ENCODE data around the gene AQP2. TPM values are rescaled to one million over a fixed set of nuclear protein-coding genes. Genes with fewer than 3 reads are reported as not detected.
A peak's percentile ranks its signal among the peaks of the same experiment; 100 is the strongest.

The AQP2 gene
- total RNA-seq, 1 donor from 2014 or later: not detected

GRCh38 chr12:49957570-49957967 lies 7.0 kb downstream of the AQP2 start:
- intact Hi-C loops (cut with micrococcal nuclease): no loop called here
- no peak overlapping the region for H3K4me3 Mint-ChIP-seq
- no peaks in the 10 kb centered on the region for H3K36me3 Mint-ChIP-seq (ENCODE audit: low read depth)
- peaks cover 7% of the 10 kb centered on the region for H3K4me1 Mint-ChIP-seq (ENCODE audit: low read depth)
- peaks cover 76% of the 10 kb centered on the region for H3K27me3 Mint-ChIP-seq (ENCODE audit: insufficient read depth)
- no peak for DNase-seq (ENCODE audit: low spot score)
- no peaks in the 10 kb centered on the region for H3K9me3 Mint-ChIP-seq
- no peak overlapping the region for H3K27ac Mint-ChIP-seq

DNA sequence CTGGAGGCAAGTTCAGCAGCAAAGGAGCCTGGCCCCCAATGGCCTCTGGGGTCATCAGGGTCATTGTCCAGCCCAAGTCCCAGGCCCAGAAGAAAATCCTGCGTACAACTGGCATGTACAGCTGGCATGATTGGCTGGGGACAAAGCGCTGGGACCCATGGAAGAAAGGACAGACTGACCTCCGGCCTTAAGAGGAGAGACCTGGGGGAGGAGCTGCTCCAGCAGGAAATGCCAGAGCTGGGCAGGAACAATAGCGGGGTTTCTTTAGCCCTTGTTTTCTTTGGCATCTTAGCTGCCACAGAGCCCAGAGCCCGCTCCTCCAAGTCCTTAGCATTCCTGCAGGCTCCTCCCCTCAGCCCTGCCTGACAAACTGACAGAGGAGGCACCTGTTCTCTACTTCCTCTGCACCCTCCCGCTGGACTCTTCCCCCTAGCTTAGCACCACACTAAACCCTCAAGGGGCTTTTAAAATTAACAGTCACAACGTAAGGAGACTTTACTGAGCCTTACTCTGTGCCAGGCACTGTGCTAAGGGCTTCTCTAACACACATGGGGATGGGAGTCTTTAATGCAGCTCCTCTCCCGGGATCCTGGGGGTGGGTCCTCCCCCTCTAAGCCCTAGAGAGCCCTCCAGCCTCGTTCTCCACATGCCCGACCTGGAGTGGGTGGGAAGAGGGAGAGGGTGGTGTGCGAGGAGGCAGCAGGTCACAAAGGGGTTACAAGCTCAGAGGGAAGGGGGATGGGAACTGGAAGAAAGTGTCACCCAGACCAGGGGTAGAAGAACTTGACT lies 9.3 kb downstream of the AQP2 start:
- Mint-ChIP-seq H3K9me3 (no peaks in the 10 kb centered on the region), H3K36me3 (ENCODE audit: low read depth) (no peaks in the 10 kb centered on the region), H3K27ac (no peak overlapping the region), H3K4me3 (no peak overlapping the region), H3K27me3 (ENCODE audit: insufficient read depth) (peaks cover 79% of the 10 kb centered on the region), H3K4me1 (ENCODE audit: low read depth) (peaks cover 7% of the 10 kb centered on the region)
- no peak for DNase-seq (ENCODE audit: low spot score)
- intact Hi-C loops (cut with micrococcal nuclease): no loop called here

DNA sequence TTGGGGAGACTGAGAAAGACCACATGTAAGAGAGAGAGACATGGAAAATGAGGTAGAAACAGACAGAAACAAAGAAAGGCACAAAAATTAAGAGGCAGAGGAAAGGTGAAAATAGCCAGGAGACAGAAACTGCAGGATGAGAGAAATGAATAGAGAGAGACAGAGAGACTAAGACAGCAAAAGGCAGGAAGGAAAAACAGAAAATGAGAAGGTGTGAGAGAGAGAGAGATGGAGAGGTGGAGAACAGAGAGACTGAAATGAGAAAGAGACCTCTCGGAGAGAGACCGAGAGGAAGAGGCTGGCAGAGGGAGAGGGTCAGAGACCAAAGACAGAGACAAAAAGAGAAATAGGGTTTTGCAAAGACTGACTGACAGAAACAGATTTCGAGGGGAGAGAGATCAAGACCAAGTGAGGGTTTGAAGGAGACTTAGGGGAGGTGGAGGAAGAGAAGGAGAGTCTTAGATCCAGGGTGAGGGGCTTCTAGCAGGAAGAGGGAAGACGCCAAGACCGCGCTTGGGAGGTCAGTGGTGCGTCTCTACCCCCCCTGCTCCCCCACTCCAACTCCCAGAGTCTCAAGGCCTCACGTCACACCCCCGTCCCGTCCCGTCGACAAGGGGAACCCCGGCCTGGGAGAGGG lies 10.1 kb downstream of the AQP2 start:
- peaks cover 80% of the 10 kb centered on the region for H3K27me3 Mint-ChIP-seq (ENCODE audit: insufficient read depth)
- peak overlapping the region; percentile 21 for H3K4me3 Mint-ChIP-seq
- DNase-seq (ENCODE audit: low spot score): no peak
- no peak overlapping the region for H3K27ac Mint-ChIP-seq
- peaks cover 7% of the 10 kb centered on the region for H3K4me1 Mint-ChIP-seq (ENCODE audit: low read depth)
- intact Hi-C loops (cut with micrococcal nuclease): no loop called here
- no peaks in the 10 kb centered on the region for H3K9me3 Mint-ChIP-seq
- no peaks in the 10 kb centered on the region for H3K36me3 Mint-ChIP-seq (ENCODE audit: low read depth)

- peaks cover 78% of the 10 kb centered on the region for H3K27me3 Mint-ChIP-seq (ENCODE audit: insufficient read depth)
- H3K4me1 Mint-ChIP-seq (ENCODE audit: low read depth): peaks cover 7% of the 10 kb centered on the region
- no peak within 1 kb of the TSS for H3K27ac Mint-ChIP-seq
- intact Hi-C loops (cut with micrococcal nuclease): no loop called here
- DNase-seq (ENCODE audit: low spot score): no peak
- no peaks in the 10 kb centered on the region for H3K9me3 Mint-ChIP-seq
- no peaks in the 10 kb centered on the region for H3K36me3 Mint-ChIP-seq (ENCODE audit: low read depth)
- H3K4me3 Mint-ChIP-seq: peak within 1 kb of the TSS; percentile 21
Observed at GRCh38 chr12:49961111-49961922, 10.8 kb downstream of the AQP2 start, which contains the start of gene AQP5. Gene AQP5, plus strand, starts transcription at chr12:49961872. Its CDS starts 146 bp downstream, at chr12:49962018.

DNA sequence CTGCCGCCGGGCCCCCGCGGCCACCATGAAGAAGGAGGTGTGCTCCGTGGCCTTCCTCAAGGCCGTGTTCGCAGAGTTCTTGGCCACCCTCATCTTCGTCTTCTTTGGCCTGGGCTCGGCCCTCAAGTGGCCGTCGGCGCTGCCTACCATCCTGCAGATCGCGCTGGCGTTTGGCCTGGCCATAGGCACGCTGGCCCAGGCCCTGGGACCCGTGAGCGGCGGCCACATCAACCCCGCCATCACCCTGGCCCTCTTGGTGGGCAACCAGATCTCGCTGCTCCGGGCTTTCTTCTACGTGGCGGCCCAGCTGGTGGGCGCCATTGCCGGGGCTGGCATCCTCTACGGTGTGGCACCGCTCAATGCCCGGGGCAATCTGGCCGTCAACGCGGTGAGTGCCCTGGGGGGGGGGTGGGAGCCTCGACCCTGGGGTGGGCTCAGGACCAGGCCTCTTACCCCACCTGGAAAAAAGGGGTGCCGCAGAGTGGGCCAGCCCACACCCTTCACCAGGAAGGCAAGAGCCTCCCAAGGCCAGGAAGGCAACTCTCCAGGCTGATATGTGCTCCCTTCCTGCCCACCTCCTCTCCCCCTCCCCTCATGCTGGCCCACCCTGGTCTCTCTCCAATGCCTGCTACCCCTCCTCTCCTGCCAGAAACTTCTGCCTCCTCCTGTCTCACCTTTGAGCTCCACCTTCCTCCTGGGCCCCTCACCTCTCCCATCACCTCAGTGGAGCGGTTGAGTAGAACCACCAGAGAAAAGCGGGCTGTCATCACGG lies 11.6 kb downstream of the AQP2 start:
- no peak for DNase-seq (ENCODE audit: low spot score)
- Mint-ChIP-seq H3K27ac (no peak overlapping the region), H3K4me1 (ENCODE audit: low read depth) (peaks cover 7% of the 10 kb centered on the region), H3K36me3 (ENCODE audit: low read depth) (no peaks in the 10 kb centered on the region), H3K4me3 (no peak overlapping the region), H3K27me3 (ENCODE audit: insufficient read depth) (peaks cover 73% of the 10 kb centered on the region), H3K9me3 (no peaks in the 10 kb centered on the region)
- intact Hi-C loops (cut with micrococcal nuclease): no loop called here

- intact Hi-C loops (cut with micrococcal nuclease): no loop called here
- Mint-ChIP-seq H3K4me3 (no peak overlapping the region), H3K9me3 (no peaks in the 10 kb centered on the region), H3K36me3 (ENCODE audit: low read depth) (no peaks in the 10 kb centered on the region), H3K27me3 (ENCODE audit: insufficient read depth) (peaks cover 65% of the 10 kb centered on the region), H3K27ac (no peak overlapping the region), H3K4me1 (ENCODE audit: low read depth) (peaks cover 7% of the 10 kb centered on the region)
- DNase-seq (ENCODE audit: low spot score): no peak
Observed at GRCh38 chr12:49962861-49963765, 12.6 kb downstream of the AQP2 start.

GRCh38 chr12:49963976-49964815 lies 13.7 kb downstream of the AQP2 start:
- H3K4me3 Mint-ChIP-seq: no peak overlapping the region

DNA sequence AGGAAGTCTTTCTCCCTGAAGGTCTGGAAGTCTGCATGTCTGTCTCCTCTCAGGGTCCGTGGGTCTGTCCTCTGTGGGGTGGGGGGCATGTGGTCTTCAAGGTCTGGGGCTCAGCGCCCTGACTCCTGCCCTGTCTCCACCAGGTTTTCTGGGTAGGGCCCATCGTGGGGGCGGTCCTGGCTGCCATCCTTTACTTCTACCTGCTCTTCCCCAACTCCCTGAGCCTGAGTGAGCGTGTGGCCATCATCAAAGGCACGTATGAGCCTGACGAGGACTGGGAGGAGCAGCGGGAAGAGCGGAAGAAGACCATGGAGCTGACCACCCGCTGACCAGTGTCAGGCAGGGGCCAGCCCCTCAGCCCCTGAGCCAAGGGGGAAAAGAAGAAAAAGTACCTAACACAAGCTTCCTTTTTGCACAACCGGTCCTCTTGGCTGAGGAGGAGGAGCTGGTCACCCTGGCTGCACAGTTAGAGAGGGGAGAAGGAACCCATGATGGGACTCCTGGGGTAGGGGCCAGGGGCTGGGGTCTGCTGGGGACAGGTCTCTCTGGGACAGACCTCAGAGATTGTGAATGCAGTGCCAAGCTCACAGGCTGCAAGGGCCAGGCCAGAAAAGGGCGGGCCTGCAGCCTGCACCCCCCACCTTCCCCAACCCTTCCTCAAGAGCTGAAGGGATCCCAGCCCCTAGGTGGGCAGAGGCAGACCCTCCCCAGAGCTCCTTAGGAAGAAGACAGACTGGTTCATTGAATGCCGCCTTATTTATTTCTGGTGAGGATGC lies 14.5 kb downstream of the AQP2 start:
- no peak overlapping the region for H3K4me3 Mint-ChIP-seq
- peaks cover 7% of the 10 kb centered on the region for H3K4me1 Mint-ChIP-seq (ENCODE audit: low read depth)
- intact Hi-C loops (cut with micrococcal nuclease): loop anchor here (5.0 kb wide), 1 partner anchor 188 kb away; no protein-coding TSS in a partner anchor
- H3K27me3 Mint-ChIP-seq (ENCODE audit: insufficient read depth): peaks cover 46% of the 10 kb centered on the region
- H3K9me3 Mint-ChIP-seq: no peaks in the 10 kb centered on the region
- no peaks in the 10 kb centered on the region for H3K36me3 Mint-ChIP-seq (ENCODE audit: low read depth)
- H3K27ac Mint-ChIP-seq: no peak overlapping the region
- DNase-seq (ENCODE audit: low spot score): no peak

More at GRCh38 chr12:49963976-49964815, 13.7 kb downstream of the AQP2 start:
- no peak overlapping the region for H3K27ac Mint-ChIP-seq
- H3K4me1 Mint-ChIP-seq (ENCODE audit: low read depth): peaks cover 7% of the 10 kb centered on the region
- intact Hi-C loops (cut with micrococcal nuclease): no loop called here
- H3K36me3 Mint-ChIP-seq (ENCODE audit: low read depth): no peaks in the 10 kb centered on the region
- DNase-seq (ENCODE audit: low spot score): no peak
- no peaks in the 10 kb centered on the region for H3K9me3 Mint-ChIP-seq
- peaks cover 55% of the 10 kb centered on the region for H3K27me3 Mint-ChIP-seq (ENCODE audit: insufficient read depth)

DNA sequence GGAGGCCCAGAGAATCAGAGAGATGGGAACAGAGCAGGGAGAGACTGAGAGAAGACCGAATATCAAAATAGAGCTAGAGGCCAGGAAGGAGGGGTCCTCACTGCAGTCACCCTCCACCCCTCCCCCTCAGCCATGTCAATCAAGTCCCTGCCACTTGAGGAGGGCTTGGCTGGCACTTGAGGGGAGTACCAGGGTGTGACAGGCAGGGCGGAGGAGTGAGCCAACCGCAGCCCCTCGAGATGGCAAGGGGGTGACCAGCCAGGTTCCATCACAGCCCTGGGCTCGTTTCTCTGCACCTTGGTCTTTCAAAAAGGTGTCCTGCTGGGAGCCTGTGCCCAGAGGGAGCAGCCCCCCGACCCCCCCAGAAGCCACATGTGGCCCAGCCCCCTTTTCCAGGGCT lies 15.3 kb downstream of the AQP2 start:
- intact Hi-C loops (cut with micrococcal nuclease): loop anchor here (2.0 to 5.0 kb wide), 2 partner anchors 189 to 209 kb away; no protein-coding TSS in a partner anchor
- Mint-ChIP-seq H3K9me3 (no peaks in the 10 kb centered on the region), H3K4me3 (no peak overlapping the region), H3K27me3 (ENCODE audit: insufficient read depth) (peaks cover 39% of the 10 kb centered on the region), H3K36me3 (ENCODE audit: low read depth) (no peaks in the 10 kb centered on the region), H3K4me1 (ENCODE audit: low read depth) (no peaks in the 10 kb centered on the region), H3K27ac (no peak overlapping the region)
- DNase-seq (ENCODE audit: low spot score): no peak

DNA sequence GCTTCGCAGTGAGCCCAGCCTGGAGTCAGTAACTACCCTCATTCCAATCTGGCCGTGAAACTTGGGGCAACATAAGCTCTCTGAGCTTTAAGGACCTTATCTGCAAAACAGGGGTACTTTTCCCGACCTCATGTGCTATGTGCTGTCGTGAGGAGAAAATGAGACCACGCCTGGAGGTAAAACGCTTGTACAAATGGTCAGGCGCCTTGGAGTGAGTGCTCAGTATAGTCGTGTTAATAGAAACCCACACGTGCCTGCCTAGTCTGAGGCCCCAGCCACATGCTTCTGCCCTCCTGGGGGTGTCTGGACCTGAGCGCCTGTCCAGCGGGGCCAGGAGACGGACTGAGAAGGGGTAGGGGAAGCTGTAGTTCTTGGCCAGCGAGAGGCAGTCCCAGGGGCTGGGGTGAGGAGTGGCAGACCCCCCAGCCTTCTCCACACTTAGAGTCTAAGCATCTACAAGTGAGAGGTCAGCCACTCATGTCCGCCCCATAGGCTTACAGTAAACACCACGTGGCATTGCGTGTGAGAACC lies 16.0 kb downstream of the AQP2 start:
- Mint-ChIP-seq H3K27me3 (ENCODE audit: insufficient read depth) (peaks cover 37% of the 10 kb centered on the region), H3K36me3 (ENCODE audit: low read depth) (no peaks in the 10 kb centered on the region), H3K4me3 (no peak overlapping the region)

More for the DNA sequence above, 16.0 kb downstream of the AQP2 start:
- Mint-ChIP-seq H3K9me3 (no peaks in the 10 kb centered on the region), H3K27ac (no peak overlapping the region), H3K4me1 (ENCODE audit: low read depth) (no peaks in the 10 kb centered on the region)
- no peak for DNase-seq (ENCODE audit: low spot score)
- intact Hi-C loops (cut with micrococcal nuclease): loop anchor here (1.0 to 5.0 kb wide), 8 partner anchors 21 to 208 kb away; partner anchors contain the start of gene RACGAP1

Data from activated T-helper 1 cell treated with anti-CD3 and anti-CD28 coated beads, Interleukin-12 subunit alpha, Interleukin-12 subunit beta, Interleukin-2, Interleukin-4 antibody, amounts not matched to agents 30 ng/mL and 10 ng/mL and 1 ng/mL, durations not matched to agents 14 hours and 24 hours and 36 hours (primary cell).